IMR-90 (cell line): Measurements from ENCODE around the gene UNC119. TPM values are rescaled to one million over a fixed set of nuclear protein-coding genes. Genes with fewer than 3 reads are reported as not detected.

Experiments used
- ATAC-seq: fragments of 200-7000 bp; cut with Tn5 transposase; 2 replicates; pipeline ENCODE4 v1.9.1; 2020; ENCODE audit warnings: low read depth, mild to moderate bottlenecking, moderate library complexity
- BruUV-seq: library from RNA; stranded (reverse); fragments of 400-500 nt; replicated peaks from 2 replicates; lab custom pipeline; 2021; lab: Mats Ljungman, UMichigan
- CTCF ChIA-PET: fragments of 300-600 bp; formaldehyde crosslinking; extraction: SDS; loops from one replicate; lab custom pipeline; 2021; ENCODE audit warnings: antibody characterized with exemption; lab: Yijun Ruan, JAX
- POLR2A ChIA-PET: fragments of 300-600 bp; sonication (Branson Sonifier 250); formaldehyde crosslinking; loops from one replicate; lab custom pipeline; 2022; ENCODE audit warnings: antibody characterized with exemption; ENCODE audit not compliant: unreplicated experiment; lab: Charles Lee
- DNase-seq: peaks from one replicate; pipeline ENCODE4 v3.0.0; 2013
- H2AFZ ChIP-seq: replicated peaks from 2 replicates; pipeline ENCODE3; 2013; ENCODE audit warnings: low read length, mild to moderate bottlenecking; ENCODE audit not compliant: poor library complexity
- H2AK5ac ChIP-seq: 2 replicates; pipeline ENCODE4 v1.6.1; 2013; ENCODE audit warnings: low read depth, low read length, inconsistent platforms
- H2AK9ac ChIP-seq: replicated peaks from 2 replicates; pipeline ENCODE3; 2013; ENCODE audit warnings: mild to moderate bottlenecking, low read depth, low read length, moderate library complexity; ENCODE audit not compliant: poor library complexity
- H2BK120ac ChIP-seq: 2 replicates; pipeline ENCODE4 v1.6.1; 2013; ENCODE audit warnings: low read depth, low read length, inconsistent platforms
- H2BK15ac ChIP-seq: 3 replicates; pipeline ENCODE4 v1.6.1; 2013; ENCODE audit warnings: low read depth, low read length, inconsistent platforms
- H2BK20ac ChIP-seq: 2 replicates; pipeline ENCODE4 v1.6.1; 2013; ENCODE audit warnings: low read depth, mild to moderate bottlenecking, inconsistent platforms, low read length, moderate library complexity
- H2BK5ac ChIP-seq: 2 replicates; pipeline ENCODE4 v1.6.1; 2013; ENCODE audit warnings: mild to moderate bottlenecking, low read depth, low read length, inconsistent platforms; ENCODE audit not compliant: poor library complexity, severe bottlenecking
- H3K14ac ChIP-seq: replicated peaks from 2 replicates; pipeline ENCODE4 v1.6.1; 2013; ENCODE audit warnings: low read depth, low read length, inconsistent platforms
- H3K18ac ChIP-seq: 2 replicates; pipeline ENCODE4 v1.6.1; 2013; ENCODE audit warnings: low read depth, low read length, control low read depth
- H3K23ac ChIP-seq: 2 replicates; pipeline ENCODE4 v1.6.1; 2013; ENCODE audit warnings: low read depth, low read length, inconsistent platforms
- H3K27ac ChIP-seq: 2 replicates; pipeline ENCODE4 v1.5.1; 2013; ENCODE audit warnings: mild to moderate bottlenecking, control low read depth, low read length; ENCODE audit not compliant: insufficient read depth
- H3K27me3 ChIP-seq: 2 replicates; pipeline ENCODE4 v1.6.1; 2013; ENCODE audit warnings: low read length; ENCODE audit not compliant: control insufficient read depth, insufficient read depth
- H3K36me3 ChIP-seq: 2 replicates; pipeline ENCODE4 v1.6.1; 2013; ENCODE audit warnings: low read length, mixed read lengths; ENCODE audit not compliant: control insufficient read depth, insufficient read depth
- H3K4ac ChIP-seq: 2 replicates; pipeline ENCODE4 v1.6.1; 2013; ENCODE audit warnings: low read depth, low read length, inconsistent platforms
- H3K4me1 ChIP-seq: 2 replicates; pipeline ENCODE4 v1.6.1; 2013; ENCODE audit warnings: low read length, mixed read lengths; ENCODE audit not compliant: control insufficient read depth, insufficient read depth
- H3K4me2 ChIP-seq: 2 replicates; pipeline ENCODE4 v1.6.1; 2013; ENCODE audit warnings: low read depth, mild to moderate bottlenecking, control low read depth, low read length, moderate library complexity
- H3K4me3 ChIP-seq: 2 replicates; pipeline ENCODE4 v1.5.1; 2013; ENCODE audit warnings: low read depth, mild to moderate bottlenecking, control low read depth, low read length, moderate library complexity; ENCODE audit not compliant: insufficient read depth
- H3K56ac ChIP-seq: 2 replicates; pipeline ENCODE4 v1.6.1; 2013; ENCODE audit warnings: low read length, inconsistent platforms; ENCODE audit not compliant: insufficient read depth; ENCODE audit errors: extremely low read depth
- H3K79me1 ChIP-seq, 2 experiments: 2 replicates each; pipeline ENCODE4 v1.6.1; 2013; ENCODE audit warnings: low read length in 2 of 2, inconsistent platforms in 1 of 2, low read depth in 1 of 2
- H3K9ac ChIP-seq: 2 replicates; pipeline ENCODE4 v1.6.1; 2013; ENCODE audit warnings: low read depth, low read length, control low read depth
- H3K9me1 ChIP-seq: 2 replicates; pipeline ENCODE4 v1.6.1; 2013; ENCODE audit warnings: low read length, inconsistent platforms; ENCODE audit not compliant: insufficient read depth
- H3K9me3 ChIP-seq: 2 replicates; pipeline ENCODE4 v1.6.1; 2013; ENCODE audit warnings: low read length; ENCODE audit not compliant: control insufficient read depth, insufficient read depth
- H4K20me1 ChIP-seq: 2 replicates; pipeline ENCODE4 v1.6.1; 2013; ENCODE audit warnings: low read length, inconsistent platforms; ENCODE audit not compliant: insufficient read depth
- H4K5ac ChIP-seq: 2 replicates; pipeline ENCODE4 v1.6.1; 2013; ENCODE audit warnings: mild to moderate bottlenecking, low read depth, low read length, control low read depth
- H4K8ac ChIP-seq, 2 experiments: 2 replicates each; pipeline ENCODE4 v1.6.1; 2013; ENCODE audit warnings: low read depth in 2 of 2, low read length in 2 of 2, control low read depth in 1 of 2, inconsistent platforms in 1 of 2
- H4K91ac ChIP-seq: 2 replicates; pipeline ENCODE4 v1.6.1; 2013; ENCODE audit warnings: low read depth, low read length, inconsistent platforms; ENCODE audit not compliant: insufficient read depth
- BHLHE40 ChIP-seq: fragments of 150-350 bp; IDR thresholded peaks from 2 replicates; pipeline ENCODE4 v1.6.1; 2016; ENCODE audit warnings: mild to moderate bottlenecking, low read depth, low read length
- CEBPB ChIP-seq: IDR thresholded peaks from 2 replicates; pipeline ENCODE4 v1.6.1; 2012; ENCODE audit warnings: low read depth, low read length, improper control_type of control experiment
- CHD1 ChIP-seq: IDR thresholded peaks from 2 replicates; pipeline ENCODE4 v1.6.1; 2012; ENCODE audit warnings: low read depth, low read length, improper control_type of control experiment
- CTCF ChIP-seq: conservative IDR thresholded peaks from 2 replicates; pipeline ENCODE4 v1.5.1; 2012; ENCODE audit warnings: mild to moderate bottlenecking, low read depth, low read length, improper control_type of control experiment
- ELK1 ChIP-seq: fragments of 150-350 bp; IDR thresholded peaks from 2 replicates; pipeline ENCODE4 v1.6.1; 2016; ENCODE audit warnings: low read depth, mild to moderate bottlenecking, low read length, moderate library complexity, borderline replicate concordance
- FOS ChIP-seq: fragments of 150-350 bp; IDR thresholded peaks from 2 replicates; pipeline ENCODE4 v1.6.1; 2016; ENCODE audit warnings: low read depth, low read length
- MAFK ChIP-seq: IDR thresholded peaks from 2 replicates; pipeline ENCODE4 v1.6.1; 2012; ENCODE audit warnings: low read depth, low read length, improper control_type of control experiment
- MAZ ChIP-seq: IDR thresholded peaks from 2 replicates; pipeline ENCODE4 v1.6.1; 2012; ENCODE audit warnings: low read depth, mild to moderate bottlenecking, low read length, improper control_type of control experiment, moderate library complexity, borderline replicate concordance
- MXI1 ChIP-seq: IDR thresholded peaks from 2 replicates; pipeline ENCODE4 v1.6.1; 2012; ENCODE audit warnings: low read depth, mild to moderate bottlenecking, low read length, moderate library complexity, borderline replicate concordance
- NFE2L2 ChIP-seq: fragments of 150-350 bp; IDR thresholded peaks from 2 replicates; pipeline ENCODE4 v1.6.1; 2016; ENCODE audit warnings: low read depth, mild to moderate bottlenecking, low read length
- POLR2A ChIP-seq: IDR thresholded peaks from 2 replicates; pipeline ENCODE4 v1.6.1; 2012; ENCODE audit warnings: mild to moderate bottlenecking, low read depth, low read length
- RAD21 ChIP-seq: IDR thresholded peaks from 2 replicates; pipeline ENCODE4 v1.6.1; 2012; ENCODE audit warnings: low read length, improper control_type of control experiment
- RCOR1 ChIP-seq: IDR thresholded peaks from 2 replicates; pipeline ENCODE4 v1.6.1; 2012; ENCODE audit warnings: mild to moderate bottlenecking, low read length, improper control_type of control experiment; ENCODE audit not compliant: insufficient replicate concordance
- RFX5 ChIP-seq: IDR thresholded peaks from 2 replicates; pipeline ENCODE4 v1.8.0; 2012; ENCODE audit warnings: low read depth, mild to moderate bottlenecking, low read length, moderate library complexity
- SMC3 ChIP-seq: fragments of 150-350 bp; IDR thresholded peaks from 2 replicates; pipeline ENCODE4 v1.6.1; 2016; ENCODE audit warnings: low read depth, mild to moderate bottlenecking, antibody characterized with exemption, low read length, moderate library complexity
- USF2 ChIP-seq: fragments of 150-350 bp; IDR thresholded peaks from 2 replicates; pipeline ENCODE4 v1.6.1; 2017; ENCODE audit warnings: mild to moderate bottlenecking, antibody characterized with exemption, low read length, low read depth
- WGBS, 2 experiments: methylation state at CpG; one replicate each; pipeline versions ENCODE4 v1.1.5 to v1.1.7; 2013; ENCODE audit warnings: missing lambda C conversion rate in 2 of 2; ENCODE audit not compliant: insufficient read length in 1 of 2; ENCODE audit errors: extremely low coverage in 2 of 2; 5-methylcytosine and 5-hydroxymethylcytosine counted together
- dilution Hi-C: fragments of 300-500 bp; cut with HindIII; formaldehyde crosslinking; loops from one replicate; pipeline ENCODE4 v1.14.3; 2018; ENCODE audit warnings: low sequenced_read_pairs; ENCODE audit not compliant: unreplicated experiment
- in situ Hi-C: fragments of 300-500 bp; cut with MboI; formaldehyde crosslinking; loops from 3 replicates; pipeline ENCODE4 v1.14.3; 2019; ENCODE audit warnings: low sequenced_read_pairs, inconsistent platforms, mixed read lengths
- intact Hi-C: fragments of 100-400 bp; cut with micrococcal nuclease; formaldehyde crosslinking; loops from 2 replicates; pipeline ENCODE4 v1.10.0; 2022
- polyA plus RNA-seq, 3 experiments: library from polyadenylated mRNA; depleted of rRNA; stranded (reverse); fragments of >200 nt; gene quantifications; 2 replicates each; pipeline ENCODE4 v1.2.3, GENCODE V29; 2012; ENCODE audit warnings: low replicate concordance in 1 of 3
- total RNA-seq: library from RNA; depleted of rRNA; stranded (reverse); fragments of >200 nt; gene quantifications from 2 replicates; pipeline ENCODE4 v1.2.3, GENCODE V29; 2012

Gene UNC119
- total and polyA plus RNA-seq, 2 of the 4 experiments (the other 2 are of a cell fraction) = 22.4 to 57.4 TPM

GRCh38 chr17:28592260-28592659 is 39.8 kb upstream of the UNC119 start:
- H2AFZ ChIP-seq = no peak overlapping the region
- H3K23ac ChIP-seq = no peak overlapping the region
- H3K4ac ChIP-seq = no peak overlapping the region
- H3K9me1 ChIP-seq = peaks cover 3% of the 10 kb centered on the region; the same call in 1 of the 2 replicates
- no peak overlapping the region for H3K18ac ChIP-seq
- no peak overlapping the region for H3K4me3 ChIP-seq
- H3K4me2 ChIP-seq = no peak overlapping the region
- no peak overlapping the region for H3K9ac ChIP-seq
- H3K27me3 ChIP-seq = no peaks in the 10 kb centered on the region
- no peak overlapping the region for H4K5ac ChIP-seq
- H2BK120ac ChIP-seq = no peak overlapping the region
- no peak for TF ChIP-seq USF2
- no peak for TF ChIP-seq MAZ
- TF ChIP-seq RFX5 = no peak
- no peak for TF ChIP-seq FOS
- TF ChIP-seq BHLHE40 = no peak
- TF ChIP-seq NFE2L2 = no peak
- TF ChIP-seq SMC3 = no peak
- no peak for TF ChIP-seq CTCF
- TF ChIP-seq ELK1 = no peak
- TF ChIP-seq RAD21 = no peak
- TF ChIP-seq POLR2A = no peak
- TF ChIP-seq CEBPB = no peak
- TF ChIP-seq RCOR1 = no peak
- TF ChIP-seq CHD1 = no peak
- no peak for TF ChIP-seq MXI1
- no peak for TF ChIP-seq MAFK
- peaks cover 23% of the 10 kb centered on the region for H3K36me3 ChIP-seq
- ChIA-PET POLR2A (no interaction called here), CTCF (no interaction called here)
- no peaks in the 10 kb centered on the region for H4K20me1 ChIP-seq
- H2BK20ac ChIP-seq = no peak overlapping the region
- no CpG with 5 or more reads among the region's 4 CpGs for WGBS, 2 experiments
- intact Hi-C loops (no loop called here), in situ Hi-C loops (no loop called here), dilution Hi-C loops (no loop called here)
- peaks cover 29 to 52% of the 10 kb centered on the region in 2 experiments for H3K79me1 ChIP-seq
- no peak overlapping the region for H4K8ac ChIP-seq
- no peak overlapping the region for H2AK5ac ChIP-seq
- no peak overlapping the region for H2BK15ac ChIP-seq
- H2AK9ac ChIP-seq = no peak overlapping the region
- H2BK5ac ChIP-seq = no peak overlapping the region
- H4K91ac ChIP-seq = no peak overlapping the region
- no peak for ATAC-seq
- H3K4me1 ChIP-seq = no peaks in the 10 kb centered on the region
- no peak for DNase-seq
- H3K27ac ChIP-seq = no peak overlapping the region
- no peaks in the 10 kb centered on the region for H3K9me3 ChIP-seq
- no TSS peak for BruUV-seq
- no peak overlapping the region for H3K56ac ChIP-seq
- H3K14ac ChIP-seq = no peak overlapping the region
